HepG2 (cell line): ENCODE data around the gene SPOCD1.

ENCODE experiments used
- EHMT2 ChIP-seq: fragments of 200-600 bp; sonication (generic); IDR thresholded peaks from 2 replicates; pipeline ENCODE4 v1.7.0; 2017; ENCODE audit warnings: antibody characterized with exemption, low read depth, low read length, borderline replicate concordance
- EP300 ChIP-seq, 3 experiments: sonication (generic) in 1 of 3; formaldehyde crosslinking in 1 of 3; IDR thresholded peaks; 2 replicates each; pipeline versions ENCODE4 v1.5.1 to v1.6.1; 2011 to 2020; ENCODE audit warnings: low read depth in 2 of 3, low read length in 2 of 3, borderline replicate concordance in 1 of 3, improper control_type of control experiment in 1 of 3, mild to moderate bottlenecking in 1 of 3, missing genetic modification reagents in 1 of 3, moderate library complexity in 1 of 3
- EZH2 ChIP-seq: conservative IDR thresholded peaks from 2 replicates; pipeline ENCODE4 v1.6.1; 2012; ENCODE audit warnings: mild to moderate bottlenecking, low read depth, low read length, moderate library complexity
- JUN ChIP-seq: sonication (generic); formaldehyde crosslinking; IDR thresholded peaks from 2 replicates; pipeline ENCODE4 v1.4.0; 2020; ENCODE audit warnings: mild to moderate bottlenecking, missing genetic modification reagents
- NBN ChIP-seq: fragments of 450-650 bp; conservative IDR thresholded peaks from 2 replicates; pipeline ENCODE4 v1.6.1; 2017
- POLR2A ChIP-seq, 2 experiments: IDR thresholded peaks; 2 replicates each; pipeline ENCODE4 v1.6.1; 2011; ENCODE audit warnings: low read depth in 2 of 2, low read length in 2 of 2, mild to moderate bottlenecking in 1 of 2, moderate library complexity in 1 of 2; ENCODE audit not compliant: insufficient read depth in 1 of 2
- RAD21 ChIP-seq: fragments of 450-650 bp; formaldehyde crosslinking; IDR thresholded peaks from 2 replicates; pipeline ENCODE4 v1.5.0; 2020; ENCODE audit warnings: mild to moderate bottlenecking
- TFE3 ChIP-seq: IDR thresholded peaks from 2 replicates; pipeline ENCODE4 v1.6.1; 2016
- ZBTB33 ChIP-seq: sonication (generic); formaldehyde crosslinking; IDR thresholded peaks from 2 replicates; pipeline ENCODE4 v1.4.0; 2020; ENCODE audit warnings: missing genetic modification reagents
- ZBTB43 ChIP-seq: sonication (generic); formaldehyde crosslinking; conservative IDR thresholded peaks from 2 replicates; pipeline ENCODE4 v1.4.0; 2020; ENCODE audit warnings: missing genetic modification reagents
- ZBTB7B ChIP-seq: sonication (generic); formaldehyde crosslinking; IDR thresholded peaks from 2 replicates; pipeline ENCODE4 v1.4.0; 2020; ENCODE audit warnings: missing genetic modification reagents
- ZNF646 ChIP-seq: sonication (generic); formaldehyde crosslinking; IDR thresholded peaks from 2 replicates; pipeline ENCODE4 v1.9.0; 2021; ENCODE audit warnings: mild to moderate bottlenecking, missing genetic modification reagents
- ZNF790 ChIP-seq: sonication (generic); formaldehyde crosslinking; IDR thresholded peaks from 2 replicates; pipeline ENCODE4 v1.8.0; 2022; ENCODE audit warnings: missing genetic modification reagents, mild to moderate bottlenecking, borderline replicate concordance

GRCh38 chr1:31835415-31835814, 19.6 kb upstream of the SPOCD1 start:
- TF ChIP-seq ZNF646 (CRISPR knock-in tag) (no peak), ZNF790 (CRISPR knock-in tag) (no peak), RAD21 (no peak), POLR2A (IDR thresholded peaks at IDR 0.05; ENCODE audit: insufficient read depth in 1 of 2, low read depth in 2 of 2, low read length in 2 of 2) (no peak), NBN (no peak), ZBTB7B (CRISPR knock-in tag) (no peak), ZBTB33 (CRISPR knock-in tag) (no peak), EZH2 (no peak), JUN (CRISPR knock-in tag) (no peak), EP300 (IDR thresholded peaks at IDR 0.05; ENCODE audit: low read depth in 2 of 2, low read length in 2 of 2) (no peak), EP300 (CRISPR knock-in tag; IDR thresholded peaks at IDR 0.05; ENCODE audit: borderline replicate concordance) (no peak), EHMT2 (no peak), TFE3 (CRISPR knock-in tag) (no peak), ZBTB43 (CRISPR knock-in tag) (no peak)
